ENCODE results near the gene CAPN12. TPM values are rescaled to one million over a fixed set of nuclear protein-coding genes. Genes with fewer than 3 reads are reported as not detected.

CAPN12 gene
- total RNA-seq, 1 donor from 2014 or later, result 6.6 TPM

DNA sequence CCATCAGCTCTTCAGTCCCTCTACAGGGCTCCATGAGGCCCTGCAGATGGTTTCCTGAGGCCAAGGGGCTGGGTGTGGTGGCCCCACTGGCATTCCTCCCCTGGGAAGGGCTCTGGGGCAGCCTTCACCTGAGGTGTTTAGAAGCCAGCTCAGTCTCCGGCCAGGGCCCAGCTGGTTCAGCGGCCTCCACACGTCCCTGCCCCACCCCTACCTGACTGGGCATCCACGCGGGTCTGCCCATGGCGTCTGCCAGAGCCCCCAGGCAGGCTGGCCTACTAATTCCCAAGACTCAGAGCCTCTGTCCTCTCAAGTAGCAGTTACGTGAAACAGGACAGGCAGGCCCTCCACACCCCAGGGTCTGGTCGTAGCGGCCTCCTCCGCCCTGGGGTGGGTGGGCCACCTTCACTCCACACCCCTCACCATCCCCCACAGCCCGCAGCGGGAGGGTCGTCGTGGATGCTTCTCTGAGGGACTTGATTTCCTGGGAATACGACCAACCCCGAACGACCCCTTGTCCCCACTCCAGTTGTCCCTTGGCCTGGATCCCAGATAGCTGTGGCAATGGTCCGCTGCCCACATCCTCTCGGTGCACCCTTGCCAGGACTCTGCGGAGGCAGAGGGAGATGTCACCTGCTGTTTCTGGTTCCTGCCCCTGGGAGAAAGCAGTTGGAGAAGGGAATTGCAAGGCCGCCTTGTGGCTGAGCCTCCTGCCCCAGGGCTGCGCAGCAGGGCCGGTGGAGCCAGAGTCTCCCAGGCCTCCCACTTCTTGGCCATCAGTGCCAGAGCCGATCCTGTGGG is 24.3 kb downstream of the CAPN12 start:
- no peak for DNase-seq (ENCODE audit: low read depth)
- FAIRE-seq, result no peak
- Histone ChIP-seq H3K36me3 (ENCODE audit: control insufficient read depth, insufficient read depth, low read length) (peaks cover 77% of the 10 kb centered on the region), H3K27me3 (ENCODE audit: control insufficient read depth, insufficient read depth, low read length) (no peaks in the 10 kb centered on the region), H3K4me3 (ENCODE audit: low read depth, low read length) (no peak overlapping the region)
- TF ChIP-seq, protein P1, sequence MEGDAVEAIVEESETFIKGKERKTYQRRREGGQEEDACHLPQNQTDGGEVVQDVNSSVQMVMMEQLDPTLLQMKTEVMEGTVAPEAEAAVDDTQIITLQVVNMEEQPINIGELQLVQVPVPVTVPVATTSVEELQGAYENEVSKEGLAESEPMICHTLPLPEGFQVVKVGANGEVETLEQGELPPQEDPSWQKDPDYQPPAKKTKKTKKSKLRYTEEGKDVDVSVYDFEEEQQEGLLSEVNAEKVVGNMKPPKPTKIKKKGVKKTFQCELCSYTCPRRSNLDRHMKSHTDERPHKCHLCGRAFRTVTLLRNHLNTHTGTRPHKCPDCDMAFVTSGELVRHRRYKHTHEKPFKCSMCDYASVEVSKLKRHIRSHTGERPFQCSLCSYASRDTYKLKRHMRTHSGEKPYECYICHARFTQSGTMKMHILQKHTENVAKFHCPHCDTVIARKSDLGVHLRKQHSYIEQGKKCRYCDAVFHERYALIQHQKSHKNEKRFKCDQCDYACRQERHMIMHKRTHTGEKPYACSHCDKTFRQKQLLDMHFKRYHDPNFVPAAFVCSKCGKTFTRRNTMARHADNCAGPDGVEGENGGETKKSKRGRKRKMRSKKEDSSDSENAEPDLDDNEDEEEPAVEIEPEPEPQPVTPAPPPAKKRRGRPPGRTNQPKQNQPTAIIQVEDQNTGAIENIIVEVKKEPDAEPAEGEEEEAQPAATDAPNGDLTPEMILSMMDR (IDR thresholded peaks at IDR 0.05; ENCODE audit: insufficient read depth, low read length, severe bottlenecking), result no peak

DNA sequence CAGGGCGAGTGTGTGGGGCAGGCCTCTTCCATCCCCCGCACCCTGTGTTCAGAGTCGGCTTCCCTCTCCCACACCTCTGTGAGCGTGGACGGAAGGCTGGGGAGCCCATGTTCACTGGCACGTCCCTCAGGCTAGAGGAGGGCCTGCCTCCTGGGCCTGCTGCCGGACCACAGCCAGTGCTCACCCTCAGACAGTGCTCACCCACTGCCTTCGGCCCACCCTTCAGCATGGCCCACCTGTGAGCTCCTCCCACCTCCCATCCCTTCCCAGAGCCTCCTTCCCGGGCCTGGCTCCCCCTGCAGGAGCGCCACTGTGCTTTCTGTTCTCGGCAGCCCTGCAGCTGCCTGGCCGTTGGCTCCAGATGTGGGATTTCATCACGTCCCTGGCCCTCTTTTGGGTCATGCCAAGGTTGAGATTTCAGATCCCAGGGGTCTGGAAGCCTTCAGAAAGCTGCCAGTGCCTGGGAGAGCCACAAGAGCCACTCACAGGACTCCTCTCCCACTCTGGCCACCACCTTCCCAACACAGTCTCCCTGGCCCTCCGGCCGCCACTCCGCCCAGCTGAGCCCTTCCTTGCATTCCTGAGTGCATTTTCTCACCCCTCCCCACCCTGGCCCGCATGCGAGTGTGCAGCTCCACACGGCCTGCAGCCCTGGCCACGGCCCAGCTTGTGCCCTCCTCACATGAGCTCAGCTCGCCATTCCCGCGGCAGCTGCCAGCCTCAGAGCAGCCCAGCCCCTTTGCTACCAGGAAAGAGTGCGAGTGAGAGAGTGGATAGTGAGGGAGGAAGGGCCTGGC is 25.3 kb downstream of the CAPN12 start:
- TF ChIP-seq, protein P1 (IDR thresholded peaks at IDR 0.05; ENCODE audit: insufficient read depth, low read length, severe bottlenecking), result peak; percentile 41
- no peak for DNase-seq (ENCODE audit: low read depth)

DNA sequence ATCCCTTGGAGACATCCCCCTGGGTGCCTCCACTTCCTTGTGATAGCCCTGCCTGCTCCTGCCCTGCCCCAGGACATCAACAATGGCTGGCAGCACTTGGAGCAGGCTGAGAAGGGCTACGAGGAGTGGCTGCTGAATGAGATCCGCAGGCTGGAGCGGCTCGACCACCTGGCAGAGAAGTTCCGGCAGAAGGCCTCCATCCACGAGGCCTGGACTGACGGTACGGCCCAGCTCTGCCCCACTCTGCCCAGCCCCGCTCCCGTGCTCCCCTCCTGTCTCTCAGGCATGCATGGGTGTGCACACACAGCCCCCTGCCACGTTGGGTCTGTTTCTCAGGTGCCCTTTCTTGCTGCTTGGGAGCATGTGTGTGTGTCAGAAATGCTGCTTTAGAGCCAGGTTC is 26.4 kb downstream of the CAPN12 start:
- TF ChIP-seq, protein P1 (IDR thresholded peaks at IDR 0.05; ENCODE audit: insufficient read depth, low read length, severe bottlenecking), result no peak
- no peak for DNase-seq (ENCODE audit: low read depth)
- Histone ChIP-seq H3K27me3 (ENCODE audit: control insufficient read depth, insufficient read depth, low read length) (no peaks in the 10 kb centered on the region), H3K36me3 (ENCODE audit: control insufficient read depth, insufficient read depth, low read length) (peaks cover 77% of the 10 kb centered on the region), H3K4me3 (ENCODE audit: low read depth, low read length) (no peak overlapping the region)
- FAIRE-seq, result no peak

More for the DNA sequence above, 25.3 kb downstream of the CAPN12 start:
- H3K27me3 ChIP-seq (ENCODE audit: control insufficient read depth, insufficient read depth, low read length), result no peaks in the 10 kb centered on the region
- peaks cover 78% of the 10 kb centered on the region for H3K36me3 ChIP-seq (ENCODE audit: control insufficient read depth, insufficient read depth, low read length)
- FAIRE-seq, result no peak
- no peak overlapping the region for H3K4me3 ChIP-seq (ENCODE audit: low read depth, low read length)

DNA sequence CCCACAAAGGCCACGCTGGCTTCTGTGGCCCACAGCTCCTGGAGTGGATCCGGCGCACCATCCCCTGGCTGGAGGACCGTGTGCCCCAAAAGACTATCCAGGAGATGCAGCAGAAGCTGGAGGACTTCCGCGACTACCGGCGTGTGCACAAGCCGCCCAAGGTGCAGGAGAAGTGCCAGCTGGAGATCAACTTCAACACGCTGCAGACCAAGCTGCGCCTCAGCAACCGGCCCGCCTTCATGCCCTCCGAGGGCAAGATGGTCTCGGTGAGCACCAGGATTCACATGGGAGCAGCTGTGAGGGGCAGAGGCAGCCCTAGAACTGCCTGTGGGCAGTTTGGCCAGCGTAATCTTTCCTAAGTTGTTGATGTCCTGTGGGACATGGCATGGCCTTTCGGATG is 27.2 kb downstream of the CAPN12 start:
- peaks cover 77% of the 10 kb centered on the region for H3K36me3 ChIP-seq (ENCODE audit: control insufficient read depth, insufficient read depth, low read length)
- FAIRE-seq (no peak), DNase-seq (ENCODE audit: low read depth) (no peak)
- no peak overlapping the region for H3K4me3 ChIP-seq (ENCODE audit: low read depth, low read length)
- no peaks in the 10 kb centered on the region for H3K27me3 ChIP-seq (ENCODE audit: control insufficient read depth, insufficient read depth, low read length)
- TF ChIP-seq, protein P1 (IDR thresholded peaks at IDR 0.05; ENCODE audit: insufficient read depth, low read length, severe bottlenecking), result no peak

DNA sequence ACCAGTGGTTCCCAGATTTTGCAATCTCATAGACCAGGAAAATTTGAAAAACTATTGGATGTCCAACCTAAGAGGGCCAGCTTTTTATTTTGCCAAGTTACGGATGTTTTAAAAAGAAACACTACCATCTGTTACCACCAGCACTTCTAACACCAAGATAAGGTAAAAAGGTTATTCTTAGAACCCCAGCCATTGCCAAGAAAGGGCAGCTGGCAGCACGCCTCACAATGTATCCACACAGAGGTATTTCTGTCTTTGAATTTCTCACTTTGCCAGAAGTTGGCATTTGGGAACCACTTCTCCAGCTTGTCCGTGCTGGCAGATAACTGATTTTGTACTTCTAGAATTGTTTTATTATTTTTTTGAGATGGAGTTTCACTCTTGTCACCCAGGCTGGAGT is 28.7 kb downstream of the CAPN12 start:
- TF ChIP-seq, protein P1 (IDR thresholded peaks at IDR 0.05; ENCODE audit: insufficient read depth, low read length, severe bottlenecking), result no peak
- FAIRE-seq (no peak), DNase-seq (ENCODE audit: low read depth) (no peak)
- no peak overlapping the region for H3K4me3 ChIP-seq (ENCODE audit: low read depth, low read length)
- H3K36me3 ChIP-seq (ENCODE audit: control insufficient read depth, insufficient read depth, low read length), result peaks cover 76% of the 10 kb centered on the region
- H3K27me3 ChIP-seq (ENCODE audit: control insufficient read depth, insufficient read depth, low read length), result no peaks in the 10 kb centered on the region

All from bronchial epithelial cell (primary cell).